H1 (cell line): Measurements from ENCODE around the gene GBX1. TPM values are rescaled to one million over a fixed set of nuclear protein-coding genes. Genes with fewer than 3 reads are reported as not detected.

ENCODE experiments used
- BACH1 ChIP-seq: IDR thresholded peaks from 2 replicates; pipeline ENCODE4 v1.6.1; 2012; ENCODE audit warnings: low read length, improper control_type of control experiment
- BRCA1 ChIP-seq: IDR thresholded peaks from 2 replicates; pipeline ENCODE4 v1.6.1; 2012; ENCODE audit warnings: low read depth, low read length, improper control_type of control experiment
- GTF2F1 ChIP-seq: IDR thresholded peaks from 2 replicates; pipeline ENCODE4 v1.6.1; 2012; ENCODE audit warnings: low read depth, low read length, improper control_type of control experiment, borderline replicate concordance
- JUN ChIP-seq: IDR thresholded peaks from 2 replicates; pipeline ENCODE4 v1.6.1; 2011; ENCODE audit warnings: low read depth, mild to moderate bottlenecking, improper control_type of control experiment, low read length
- POLR2AphosphoS5 ChIP-seq: IDR thresholded peaks from 2 replicates; pipeline ENCODE4 v1.6.1; 2011; ENCODE audit warnings: low read depth, low read length
- RBBP5 ChIP-seq: IDR thresholded peaks from 2 replicates; pipeline ENCODE4 v1.7.1; 2012; ENCODE audit warnings: low read depth, mild to moderate bottlenecking, inconsistent platforms, low read length, moderate library complexity, borderline replicate concordance
- SIRT6 ChIP-seq: IDR thresholded peaks from one replicate; pipeline ENCODE4 v1.7.1; 2012; ENCODE audit warnings: low read length, inconsistent platforms
- SIX5 ChIP-seq: IDR thresholded peaks from 2 replicates; pipeline ENCODE4 v1.6.1; 2011; ENCODE audit warnings: mild to moderate bottlenecking, low read depth, low read length
- polyA plus RNA-seq, 7 experiments: library from polyadenylated mRNA; depleted of rRNA in 3 of 7; stranded (reverse) in 5 of 7; unstranded in 2 of 7; fragments of >200 nt in 5 of 7; fragments of 200-250 nt in 2 of 7; gene quantifications; 1 replicate in 5 of 7; 2 replicates in 1 of 7; 4 replicates in 1 of 7; pipeline versions ENCODE4 v1.2.1 to v1.2.3, GENCODE V29; 2011 to 2013; ENCODE audit warnings: missing spikeins in 2 of 7, mixed read lengths in 2 of 7
- total RNA-seq: library from RNA; stranded (reverse); fragmentation: NEBNext Ultra II Directional; extraction: Animal tissue kit (Norgen Biotek cat#: 25700); gene quantifications from 2 replicates; pipeline ENCODE4 v1.2.1, GENCODE V29; 2021
- TF ChIP-seq, protein P1 (sequence below): fragments of 300-600 bp; sonication (generic); IDR thresholded peaks from 2 replicates; pipeline ENCODE4 v1.7.1; 2012; ENCODE audit warnings: low read length, moderate library complexity, mild to moderate bottlenecking, inconsistent platforms; ENCODE audit not compliant: insufficient replicate concordance
- TF ChIP-seq, protein P2 (sequence below): IDR thresholded peaks from 2 replicates; pipeline ENCODE4 v1.6.1; 2011; ENCODE audit warnings: low read depth, mild to moderate bottlenecking, low read length; ENCODE audit not compliant: insufficient read depth

Gene GBX1
- total and polyA plus RNA-seq, 2 of the 8 experiments (the other 6 are each of a cell fraction or from before 2014, with no cell fraction given) = not detected

DNA sequence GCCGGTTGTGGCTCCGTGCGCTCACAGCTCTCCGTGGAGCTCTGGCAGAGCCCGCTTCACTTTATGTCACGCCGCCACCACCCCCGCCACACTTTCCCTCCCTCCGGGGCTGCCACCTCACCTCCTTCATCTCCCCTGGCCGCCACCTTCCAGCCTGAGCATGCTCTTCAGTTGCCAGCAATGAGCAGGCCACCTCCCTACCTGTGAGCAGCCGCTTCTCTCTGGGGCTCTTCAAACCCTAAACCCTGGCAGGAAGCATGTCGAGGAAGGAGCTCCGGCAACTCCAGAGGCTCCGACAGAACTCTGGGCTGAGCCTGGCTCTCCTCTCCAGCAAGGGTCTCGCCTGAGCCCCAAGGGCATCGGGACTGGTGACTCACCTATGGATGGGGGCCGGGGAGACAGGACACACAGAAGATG is 36.7 kb downstream of the GBX1 start (continued):
- TF ChIP-seq, protein P1, sequence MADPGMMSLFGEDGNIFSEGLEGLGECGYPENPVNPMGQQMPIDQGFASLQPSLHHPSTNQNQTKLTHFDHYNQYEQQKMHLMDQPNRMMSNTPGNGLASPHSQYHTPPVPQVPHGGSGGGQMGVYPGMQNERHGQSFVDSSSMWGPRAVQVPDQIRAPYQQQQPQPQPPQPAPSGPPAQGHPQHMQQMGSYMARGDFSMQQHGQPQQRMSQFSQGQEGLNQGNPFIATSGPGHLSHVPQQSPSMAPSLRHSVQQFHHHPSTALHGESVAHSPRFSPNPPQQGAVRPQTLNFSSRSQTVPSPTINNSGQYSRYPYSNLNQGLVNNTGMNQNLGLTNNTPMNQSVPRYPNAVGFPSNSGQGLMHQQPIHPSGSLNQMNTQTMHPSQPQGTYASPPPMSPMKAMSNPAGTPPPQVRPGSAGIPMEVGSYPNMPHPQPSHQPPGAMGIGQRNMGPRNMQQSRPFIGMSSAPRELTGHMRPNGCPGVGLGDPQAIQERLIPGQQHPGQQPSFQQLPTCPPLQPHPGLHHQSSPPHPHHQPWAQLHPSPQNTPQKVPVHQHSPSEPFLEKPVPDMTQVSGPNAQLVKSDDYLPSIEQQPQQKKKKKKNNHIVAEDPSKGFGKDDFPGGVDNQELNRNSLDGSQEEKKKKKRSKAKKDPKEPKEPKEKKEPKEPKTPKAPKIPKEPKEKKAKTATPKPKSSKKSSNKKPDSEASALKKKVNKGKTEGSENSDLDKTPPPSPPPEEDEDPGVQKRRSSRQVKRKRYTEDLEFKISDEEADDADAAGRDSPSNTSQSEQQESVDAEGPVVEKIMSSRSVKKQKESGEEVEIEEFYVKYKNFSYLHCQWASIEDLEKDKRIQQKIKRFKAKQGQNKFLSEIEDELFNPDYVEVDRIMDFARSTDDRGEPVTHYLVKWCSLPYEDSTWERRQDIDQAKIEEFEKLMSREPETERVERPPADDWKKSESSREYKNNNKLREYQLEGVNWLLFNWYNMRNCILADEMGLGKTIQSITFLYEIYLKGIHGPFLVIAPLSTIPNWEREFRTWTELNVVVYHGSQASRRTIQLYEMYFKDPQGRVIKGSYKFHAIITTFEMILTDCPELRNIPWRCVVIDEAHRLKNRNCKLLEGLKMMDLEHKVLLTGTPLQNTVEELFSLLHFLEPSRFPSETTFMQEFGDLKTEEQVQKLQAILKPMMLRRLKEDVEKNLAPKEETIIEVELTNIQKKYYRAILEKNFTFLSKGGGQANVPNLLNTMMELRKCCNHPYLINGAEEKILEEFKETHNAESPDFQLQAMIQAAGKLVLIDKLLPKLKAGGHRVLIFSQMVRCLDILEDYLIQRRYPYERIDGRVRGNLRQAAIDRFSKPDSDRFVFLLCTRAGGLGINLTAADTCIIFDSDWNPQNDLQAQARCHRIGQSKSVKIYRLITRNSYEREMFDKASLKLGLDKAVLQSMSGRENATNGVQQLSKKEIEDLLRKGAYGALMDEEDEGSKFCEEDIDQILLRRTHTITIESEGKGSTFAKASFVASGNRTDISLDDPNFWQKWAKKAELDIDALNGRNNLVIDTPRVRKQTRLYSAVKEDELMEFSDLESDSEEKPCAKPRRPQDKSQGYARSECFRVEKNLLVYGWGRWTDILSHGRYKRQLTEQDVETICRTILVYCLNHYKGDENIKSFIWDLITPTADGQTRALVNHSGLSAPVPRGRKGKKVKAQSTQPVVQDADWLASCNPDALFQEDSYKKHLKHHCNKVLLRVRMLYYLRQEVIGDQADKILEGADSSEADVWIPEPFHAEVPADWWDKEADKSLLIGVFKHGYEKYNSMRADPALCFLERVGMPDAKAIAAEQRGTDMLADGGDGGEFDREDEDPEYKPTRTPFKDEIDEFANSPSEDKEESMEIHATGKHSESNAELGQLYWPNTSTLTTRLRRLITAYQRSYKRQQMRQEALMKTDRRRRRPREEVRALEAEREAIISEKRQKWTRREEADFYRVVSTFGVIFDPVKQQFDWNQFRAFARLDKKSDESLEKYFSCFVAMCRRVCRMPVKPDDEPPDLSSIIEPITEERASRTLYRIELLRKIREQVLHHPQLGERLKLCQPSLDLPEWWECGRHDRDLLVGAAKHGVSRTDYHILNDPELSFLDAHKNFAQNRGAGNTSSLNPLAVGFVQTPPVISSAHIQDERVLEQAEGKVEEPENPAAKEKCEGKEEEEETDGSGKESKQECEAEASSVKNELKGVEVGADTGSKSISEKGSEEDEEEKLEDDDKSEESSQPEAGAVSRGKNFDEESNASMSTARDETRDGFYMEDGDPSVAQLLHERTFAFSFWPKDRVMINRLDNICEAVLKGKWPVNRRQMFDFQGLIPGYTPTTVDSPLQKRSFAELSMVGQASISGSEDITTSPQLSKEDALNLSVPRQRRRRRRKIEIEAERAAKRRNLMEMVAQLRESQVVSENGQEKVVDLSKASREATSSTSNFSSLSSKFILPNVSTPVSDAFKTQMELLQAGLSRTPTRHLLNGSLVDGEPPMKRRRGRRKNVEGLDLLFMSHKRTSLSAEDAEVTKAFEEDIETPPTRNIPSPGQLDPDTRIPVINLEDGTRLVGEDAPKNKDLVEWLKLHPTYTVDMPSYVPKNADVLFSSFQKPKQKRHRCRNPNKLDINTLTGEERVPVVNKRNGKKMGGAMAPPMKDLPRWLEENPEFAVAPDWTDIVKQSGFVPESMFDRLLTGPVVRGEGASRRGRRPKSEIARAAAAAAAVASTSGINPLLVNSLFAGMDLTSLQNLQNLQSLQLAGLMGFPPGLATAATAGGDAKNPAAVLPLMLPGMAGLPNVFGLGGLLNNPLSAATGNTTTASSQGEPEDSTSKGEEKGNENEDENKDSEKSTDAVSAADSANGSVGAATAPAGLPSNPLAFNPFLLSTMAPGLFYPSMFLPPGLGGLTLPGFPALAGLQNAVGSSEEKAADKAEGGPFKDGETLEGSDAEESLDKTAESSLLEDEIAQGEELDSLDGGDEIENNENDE = no peak
- no peak for TF ChIP-seq GTF2F1
- TF ChIP-seq SIRT6 = no peak
- TF ChIP-seq JUN = no peak
- no peak for TF ChIP-seq BRCA1
- TF ChIP-seq, protein P2, sequence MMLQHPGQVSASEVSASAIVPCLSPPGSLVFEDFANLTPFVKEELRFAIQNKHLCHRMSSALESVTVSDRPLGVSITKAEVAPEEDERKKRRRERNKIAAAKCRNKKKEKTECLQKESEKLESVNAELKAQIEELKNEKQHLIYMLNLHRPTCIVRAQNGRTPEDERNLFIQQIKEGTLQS = no peak
- TF ChIP-seq BACH1 = no peak
- TF ChIP-seq POLR2AphosphoS5 = no peak
- no peak for TF ChIP-seq SIX5
- TF ChIP-seq RBBP5 = no peak
